HUES6 (cell line): Measurements from ENCODE around the gene SECTM1.
A peak's percentile ranks its signal among the peaks of the same experiment; 100 is the strongest.

ENCODE experiments used
- H3K27ac ChIP-seq: 2 replicates; pipeline ENCODE4 v1.7.0; 2013; ENCODE audit warnings: low read depth, mild to moderate bottlenecking, low read length, inconsistent platforms
- H3K27me3 ChIP-seq: 2 replicates; pipeline ENCODE4 v1.6.1; 2013; ENCODE audit warnings: low read length; ENCODE audit not compliant: control insufficient read depth, insufficient read depth
- H3K36me3 ChIP-seq: 2 replicates; pipeline ENCODE4 v1.6.1; 2013; ENCODE audit warnings: low read length; ENCODE audit not compliant: control insufficient read depth, insufficient read depth
- H3K4me1 ChIP-seq: 2 replicates; pipeline ENCODE4 v1.6.1; 2013; ENCODE audit warnings: low read length; ENCODE audit not compliant: control insufficient read depth, insufficient read depth
- H3K4me3 ChIP-seq: 2 replicates; pipeline ENCODE4 v1.5.1; 2013; ENCODE audit warnings: low read depth, low read length
- H3K9ac ChIP-seq: one replicate; pipeline ENCODE4 v1.6.1; 2013; ENCODE audit warnings: mild to moderate bottlenecking, low read length
- H3K9me3 ChIP-seq: 2 replicates; pipeline ENCODE4 v1.6.1; 2013; ENCODE audit warnings: low read depth, low read length; ENCODE audit not compliant: control insufficient read depth, insufficient read depth

SECTM1 gene

DNA sequence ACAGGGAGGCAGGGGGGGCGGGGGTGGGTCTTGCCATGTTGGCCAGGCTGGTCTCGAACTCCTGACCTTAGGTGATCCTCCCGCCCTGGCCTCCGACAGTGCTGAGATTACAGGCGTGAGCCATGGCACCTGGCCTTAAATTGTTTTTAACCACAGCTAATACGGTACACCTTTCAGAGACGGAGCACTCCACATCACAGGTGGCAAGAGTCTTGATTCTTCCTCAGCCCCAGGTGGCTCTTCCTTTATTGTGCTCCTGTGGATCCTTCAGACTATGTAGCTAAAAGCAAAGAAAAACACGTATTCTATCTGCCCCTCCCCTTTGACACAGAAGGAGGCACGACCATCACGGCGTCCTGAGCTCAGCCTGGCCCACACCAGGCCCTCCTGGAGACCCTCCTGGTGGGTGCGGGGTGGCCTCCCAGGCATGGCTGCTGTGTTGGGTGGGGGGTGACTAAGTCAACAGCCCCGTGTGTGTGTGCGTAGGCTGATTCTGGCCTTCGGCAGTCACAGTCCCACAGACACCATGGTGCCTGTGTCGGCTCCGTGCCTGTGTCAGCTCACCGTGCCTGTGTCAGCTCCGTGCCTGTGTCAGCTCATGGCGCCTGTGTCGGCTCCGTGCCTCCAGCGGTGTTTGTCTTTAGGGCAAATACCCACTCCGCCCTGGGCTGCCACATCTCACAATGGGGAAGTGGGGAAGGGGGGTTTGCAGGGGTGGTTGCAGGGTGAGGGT lies 10.8 kb upstream of the SECTM1 start:
- Histone ChIP-seq H3K9me3 (0 out of 2 replicates have a peak, but pooled peaks cover 3% of the 10 kb centered on the region), H3K4me1 (peaks cover 8% of the 10 kb centered on the region), H3K27ac (no peak overlapping the region), H3K36me3 (no peaks in the 10 kb centered on the region), H3K4me3 (no peak overlapping the region), H3K9ac (no peak overlapping the region), H3K27me3 (0 out of 2 replicates have a peak, but pooled peaks cover 3% of the 10 kb centered on the region)

DNA sequence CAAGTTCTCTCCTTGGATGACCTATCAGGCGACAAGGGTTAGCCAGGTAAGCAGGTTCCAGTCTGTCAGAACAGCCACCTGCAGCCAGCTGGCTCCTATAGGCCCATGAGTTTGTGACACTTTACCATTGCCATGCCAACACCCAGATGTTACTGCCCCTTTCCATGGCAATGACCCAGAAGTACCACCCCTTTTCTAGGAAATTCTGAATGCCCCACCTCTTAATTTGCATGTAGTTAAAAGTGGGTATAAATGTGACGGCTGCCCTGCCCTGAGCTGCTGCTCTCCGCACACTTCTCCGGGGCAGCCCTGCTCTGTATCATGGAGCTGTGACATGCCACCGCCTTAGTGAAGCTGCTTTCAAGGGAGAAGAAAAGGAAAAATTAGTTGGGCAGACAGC lies 10.0 kb upstream of the SECTM1 start:
- Histone ChIP-seq H3K27ac (no peak overlapping the region), H3K36me3 (no peaks in the 10 kb centered on the region), H3K27me3 (0 out of 2 replicates have a peak, but pooled peaks cover 5% of the 10 kb centered on the region)

DNA sequence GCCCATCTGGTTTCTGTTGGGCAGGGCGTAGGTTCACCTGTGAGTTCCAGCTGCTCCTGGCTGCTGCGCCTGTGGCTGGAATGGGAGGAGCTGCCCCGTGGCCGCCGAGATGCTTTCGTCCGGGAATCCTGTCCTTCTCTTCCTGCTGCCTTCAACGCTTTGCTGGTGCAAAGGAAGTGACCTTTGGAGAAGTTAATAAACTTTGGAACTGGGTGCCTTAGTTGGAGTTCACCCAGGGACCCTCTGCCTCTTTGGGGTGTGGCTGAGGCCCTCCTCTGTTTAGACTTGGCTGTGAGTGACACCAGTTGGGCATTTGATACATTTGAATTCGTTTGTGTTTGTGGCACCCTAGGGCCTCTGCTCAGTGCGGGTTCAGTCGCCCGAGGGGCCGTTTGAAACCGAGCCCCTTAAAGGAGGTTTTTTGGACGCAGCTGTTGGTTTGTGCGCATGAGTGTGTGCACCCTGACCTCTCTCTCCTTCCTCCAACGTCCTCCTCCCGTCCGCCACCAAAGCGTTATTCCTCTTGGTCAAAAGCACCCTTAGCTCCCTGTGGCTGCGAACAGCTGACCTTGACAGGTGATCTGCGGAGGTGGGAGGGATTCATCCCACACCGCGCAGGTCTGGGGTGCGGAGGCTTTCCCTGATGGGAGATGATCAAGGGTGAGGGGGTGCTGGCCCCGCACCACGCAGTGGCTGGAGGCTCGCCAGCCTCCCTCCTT lies 9.0 kb upstream of the SECTM1 start:
- Histone ChIP-seq H3K4me1 (peaks cover 11% of the 10 kb centered on the region), H3K9me3 (0 out of 2 replicates have a peak, but pooled peaks cover 3% of the 10 kb centered on the region), H3K27me3 (0 out of 2 replicates have a peak, but pooled peaks cover 5% of the 10 kb centered on the region), H3K9ac (no peak overlapping the region), H3K27ac (no peak overlapping the region), H3K4me3 (no peak overlapping the region), H3K36me3 (no peaks in the 10 kb centered on the region)

More for the DNA sequence above, 10.0 kb upstream of the SECTM1 start:
- Histone ChIP-seq H3K4me1 (peaks cover 11% of the 10 kb centered on the region), H3K4me3 (no peak overlapping the region), H3K9me3 (0 out of 2 replicates have a peak, but pooled peaks cover 3% of the 10 kb centered on the region), H3K9ac (no peak overlapping the region)

DNA sequence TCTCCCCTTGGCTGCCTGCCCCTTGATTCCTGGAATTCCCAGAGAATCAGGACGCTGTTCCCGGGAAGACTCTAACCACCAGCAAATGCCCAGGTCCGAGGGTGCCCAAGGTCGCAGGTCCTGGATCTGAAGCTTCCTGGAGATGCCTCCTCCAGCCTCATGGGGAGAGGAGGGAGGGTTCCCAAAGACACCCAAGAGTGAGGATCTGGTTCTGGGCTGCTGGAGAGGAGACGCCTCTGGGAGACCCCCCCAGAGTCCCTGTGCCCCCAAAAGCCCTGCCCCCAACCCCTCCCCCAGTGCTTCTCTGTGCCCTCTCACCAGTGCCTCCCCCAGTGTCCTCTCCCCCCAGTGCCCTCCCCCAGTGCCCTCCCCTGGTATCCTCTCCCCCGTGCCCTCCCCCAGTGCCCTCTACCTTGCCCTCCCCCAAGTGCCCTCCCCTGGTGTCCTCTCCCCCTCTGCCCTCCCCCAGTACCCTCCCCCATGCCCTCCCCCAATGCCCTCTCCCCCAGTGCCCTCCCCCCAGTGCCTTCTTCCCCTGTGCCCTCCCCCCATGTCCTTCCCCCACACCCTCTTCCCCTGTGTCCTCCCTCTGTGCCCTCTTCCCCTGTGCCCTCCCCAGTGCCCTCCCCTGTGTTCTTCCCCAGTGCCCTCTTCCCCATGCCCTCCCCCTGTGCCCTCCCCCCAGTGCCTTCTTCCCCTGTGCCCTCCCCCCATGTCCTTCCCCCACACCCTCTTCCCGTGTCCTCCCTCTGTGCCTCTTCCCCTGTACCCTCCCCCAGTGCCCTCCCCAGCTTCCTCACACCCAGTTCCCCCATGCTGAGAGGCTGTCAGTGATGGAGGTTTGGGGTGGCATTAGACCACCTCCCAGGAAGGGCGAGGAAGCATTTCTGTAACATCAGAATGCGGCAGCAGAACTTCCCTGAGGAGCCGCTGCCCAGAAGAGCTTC lies 6.3 kb upstream of the SECTM1 start:
- Histone ChIP-seq H3K36me3 (no peaks in the 10 kb centered on the region), H3K27ac (no peak overlapping the region), H3K9me3 (0 out of 2 replicates have a peak, but pooled peaks cover 3% of the 10 kb centered on the region), H3K4me1 (peaks cover 11% of the 10 kb centered on the region), H3K4me3 (peak overlapping the region; percentile 25; the same call in 1 of the 2 replicates), H3K27me3 (peaks cover 18% of the 10 kb centered on the region), H3K9ac (no peak overlapping the region)

DNA sequence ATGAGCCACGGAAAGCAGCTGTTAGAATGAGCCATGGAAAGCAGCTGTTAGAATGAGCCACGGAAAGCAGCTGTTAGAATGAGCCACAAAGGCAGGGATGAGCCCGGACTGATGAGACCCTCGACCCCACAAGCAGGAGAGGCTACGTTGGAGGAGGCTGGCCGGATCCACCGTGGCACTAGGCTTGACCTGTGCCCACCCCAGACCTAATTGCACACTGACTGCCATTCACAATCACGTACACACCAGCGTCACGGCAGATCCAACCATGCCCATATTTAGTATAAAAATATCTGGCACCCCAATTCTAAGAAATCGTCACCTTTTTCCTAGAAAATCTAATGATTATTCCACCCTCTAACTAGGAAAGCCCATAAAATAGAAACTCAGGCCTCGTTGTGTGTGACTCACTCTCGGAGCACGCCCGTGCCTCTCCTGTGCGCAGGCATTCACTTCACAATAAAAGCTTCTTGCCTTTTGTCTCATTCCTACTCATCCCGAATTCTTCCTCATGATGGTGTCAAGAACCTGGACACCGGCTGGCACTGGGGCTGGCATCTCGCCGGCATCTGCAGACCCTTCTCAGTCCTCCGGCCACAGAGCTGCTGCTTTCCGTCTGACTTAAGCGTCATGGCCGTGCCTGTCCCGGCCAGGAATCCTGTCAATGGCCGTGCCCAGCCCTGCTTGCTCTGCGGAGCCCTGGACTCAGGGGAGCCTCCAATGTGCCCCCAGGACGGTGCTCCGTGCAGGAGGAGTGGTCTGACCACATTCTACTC lies 5.5 kb upstream of the SECTM1 start:
- peak overlapping the region; percentile 25; the same call in 1 of the 2 replicates for H3K4me3 ChIP-seq
- H3K9ac ChIP-seq: no peak overlapping the region
- 0 out of 2 replicates have a peak, but pooled peaks cover 3% of the 10 kb centered on the region for H3K9me3 ChIP-seq
- peaks cover 11% of the 10 kb centered on the region for H3K4me1 ChIP-seq
- peaks cover 27% of the 10 kb centered on the region for H3K27me3 ChIP-seq
- no peak overlapping the region for H3K27ac ChIP-seq
- no peaks in the 10 kb centered on the region for H3K36me3 ChIP-seq

DNA sequence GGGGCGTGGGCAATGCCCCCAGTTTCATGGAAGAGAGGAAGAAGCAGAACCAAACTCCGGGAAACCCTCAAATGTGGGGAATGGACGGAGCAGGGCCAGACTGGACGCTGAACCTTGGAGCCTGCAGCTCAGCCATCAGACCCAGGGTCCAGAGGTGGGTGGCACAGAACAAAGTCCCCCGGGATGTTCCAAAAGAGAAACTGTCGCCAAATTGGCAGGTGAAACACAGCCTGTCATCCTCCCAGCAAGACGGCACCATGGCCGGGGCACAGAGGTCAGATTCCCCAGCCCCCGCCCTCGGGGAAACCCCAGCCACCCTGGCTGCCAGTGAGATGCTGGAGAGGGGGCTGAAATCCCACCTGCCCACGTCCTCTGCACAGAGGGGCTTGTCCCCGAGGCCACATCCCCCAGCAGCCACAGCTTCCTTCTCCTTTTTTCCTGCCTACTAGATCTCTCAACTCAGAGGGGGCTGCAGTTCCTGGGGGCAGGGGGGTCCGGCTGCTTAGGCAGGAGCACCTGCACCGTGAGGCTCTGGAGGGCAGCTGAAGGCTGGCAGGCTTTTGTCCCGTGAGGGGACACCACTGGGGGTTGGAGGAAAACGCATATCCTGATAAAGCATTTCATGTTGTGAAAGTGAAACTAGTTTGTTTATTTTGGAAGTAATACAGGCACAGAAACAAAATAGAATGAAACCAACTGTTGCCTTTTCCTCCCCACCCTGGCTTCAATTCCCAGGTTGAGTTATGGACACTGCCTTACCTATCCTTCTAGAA lies 1.2 kb upstream of the SECTM1 start:
- Histone ChIP-seq H3K36me3 (no peaks in the 10 kb centered on the region), H3K9ac (no peak overlapping the region), H3K4me1 (peaks cover 19% of the 10 kb centered on the region), H3K9me3 (no peaks in the 10 kb centered on the region), H3K27ac (no peak overlapping the region), H3K27me3 (peaks cover 69% of the 10 kb centered on the region), H3K4me3 (no peak overlapping the region)

DNA sequence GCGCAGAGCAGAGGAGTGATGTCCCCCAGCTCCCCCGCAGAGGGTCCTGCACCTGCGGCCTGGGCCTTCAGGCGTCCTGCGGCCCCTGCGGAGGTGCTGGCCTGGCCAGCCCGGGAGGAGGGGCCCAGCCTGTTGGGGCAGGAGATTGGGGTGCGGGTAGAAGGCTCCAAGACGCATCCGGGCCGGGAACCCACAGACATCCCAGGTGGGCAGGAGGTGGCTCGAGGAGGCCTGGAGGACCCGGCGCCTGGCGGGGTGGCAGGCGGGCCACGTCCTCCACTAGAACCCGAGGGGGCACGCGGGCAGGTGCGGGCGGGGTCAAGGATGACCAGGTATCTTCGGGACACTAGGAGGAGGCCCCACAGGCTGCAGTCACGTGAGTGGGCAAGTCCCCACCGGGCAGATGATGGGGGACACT lies 647 bp upstream of the SECTM1 start:
- Histone ChIP-seq H3K36me3 (no peaks in the 10 kb centered on the region), H3K9me3 (no peaks in the 10 kb centered on the region), H3K27me3 (peaks cover 71% of the 10 kb centered on the region), H3K9ac (no peak overlapping the region), H3K4me1 (peaks cover 14% of the 10 kb centered on the region), H3K4me3 (no peak overlapping the region), H3K27ac (no peak overlapping the region)

DNA sequence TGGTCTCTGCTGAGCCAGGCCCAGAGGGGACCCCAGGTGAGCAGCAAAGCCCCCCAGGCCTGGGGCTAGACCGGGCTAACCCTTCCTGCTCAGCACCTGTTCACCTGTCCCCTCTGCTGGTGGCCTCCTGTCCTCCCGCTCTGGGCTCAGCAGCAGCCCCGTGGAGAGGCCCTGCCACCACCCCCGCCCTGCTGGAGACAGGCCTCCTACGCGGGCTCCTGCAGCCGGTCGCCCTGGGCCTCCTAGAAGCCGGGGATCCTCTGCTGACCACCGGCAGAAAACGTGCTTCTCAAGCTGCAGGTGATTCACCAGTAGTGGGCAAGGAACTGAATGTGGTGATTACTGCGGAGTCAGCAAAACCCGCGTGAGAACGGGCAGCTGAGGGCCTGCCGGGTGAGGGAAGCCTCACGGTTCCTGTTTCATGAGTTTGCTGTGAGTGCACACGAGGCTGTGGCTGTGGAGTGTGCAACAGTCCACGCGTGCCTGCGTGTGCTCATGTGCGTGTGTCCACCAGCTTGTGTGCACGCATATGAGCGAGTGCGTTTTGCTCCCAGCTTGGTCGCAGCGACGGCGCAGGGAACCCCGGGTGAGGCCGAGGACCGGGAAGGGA lies 792 bp downstream of the SECTM1 start:
- H3K27me3 ChIP-seq: peaks cover 82% of the 10 kb centered on the region
- no peaks in the 10 kb centered on the region for H3K36me3 ChIP-seq
- peak overlapping the region; percentile 28 for H3K4me3 ChIP-seq
- H3K9ac ChIP-seq: peak overlapping the region; percentile 1
- H3K27ac ChIP-seq: no peak overlapping the region
- H3K9me3 ChIP-seq: no peaks in the 10 kb centered on the region
- peaks cover 18% of the 10 kb centered on the region for H3K4me1 ChIP-seq

DNA sequence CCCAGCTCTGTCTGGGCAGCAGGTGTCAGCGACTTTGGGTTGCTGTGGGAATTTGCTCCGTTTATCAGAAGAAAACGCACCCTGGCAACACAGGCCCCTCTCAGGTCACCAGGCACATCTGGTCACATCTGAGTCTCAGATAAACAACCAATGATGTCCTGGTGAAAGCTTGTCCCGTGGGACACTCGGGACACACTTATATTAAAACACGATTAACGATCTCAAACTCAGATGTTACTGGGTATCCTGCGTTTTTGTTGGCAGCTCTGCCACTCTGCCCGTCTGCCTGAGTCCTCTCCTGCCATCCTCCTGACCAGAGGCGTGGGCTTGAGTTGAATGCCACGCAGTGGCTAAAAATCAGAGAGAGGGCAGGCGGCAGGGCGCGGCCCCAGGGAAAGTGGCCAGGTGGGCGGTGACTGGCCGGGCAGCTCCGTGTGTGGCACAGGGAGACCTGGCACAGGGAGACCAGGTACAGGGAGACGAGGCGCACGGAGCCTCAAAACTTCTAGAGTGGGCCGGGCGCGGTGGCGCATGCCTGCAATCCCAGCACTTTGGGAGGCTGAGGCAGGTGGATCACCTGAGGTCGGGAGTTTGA lies 2.1 kb downstream of the SECTM1 start:
- Histone ChIP-seq H3K9me3 (no peaks in the 10 kb centered on the region), H3K27ac (no peak overlapping the region), H3K4me3 (no peak overlapping the region), H3K27me3 (peaks cover 92% of the 10 kb centered on the region), H3K36me3 (no peaks in the 10 kb centered on the region), H3K9ac (no peak overlapping the region), H3K4me1 (peaks cover 29% of the 10 kb centered on the region)
